Adrenal gland (tissue), 5 donors: ENCODE measurements around the gene SPTBN1.

Source experiments
- POLR2A ChIP-seq, 2 donors: fragments of 450-650 bp; IDR thresholded peaks; one replicate each; pipeline ENCODE4 v1.6.1; 2017; ENCODE audit warnings: antibody characterized with exemption in 2 of 2, mild to moderate bottlenecking in 2 of 2, moderate library complexity in 1 of 2
- TF ChIP-seq, protein P1 (sequence below), 6 experiments: fragments of 450-650 bp in 4 of 6; fragments of 200-600 bp in 2 of 6; sonication (generic) in 1 of 6; IDR thresholded peaks; 1 replicate in 5 of 6; 2 replicates in 1 of 6; pipeline versions ENCODE4 v1.5.1 to v1.8.0; 2016 to 2021; ENCODE audit warnings: antibody characterized with exemption in 6 of 6, mild to moderate bottlenecking in 2 of 6, moderate library complexity in 1 of 6
- donor health status: DM: no; HTN: no; CAD: no.

DNA sequence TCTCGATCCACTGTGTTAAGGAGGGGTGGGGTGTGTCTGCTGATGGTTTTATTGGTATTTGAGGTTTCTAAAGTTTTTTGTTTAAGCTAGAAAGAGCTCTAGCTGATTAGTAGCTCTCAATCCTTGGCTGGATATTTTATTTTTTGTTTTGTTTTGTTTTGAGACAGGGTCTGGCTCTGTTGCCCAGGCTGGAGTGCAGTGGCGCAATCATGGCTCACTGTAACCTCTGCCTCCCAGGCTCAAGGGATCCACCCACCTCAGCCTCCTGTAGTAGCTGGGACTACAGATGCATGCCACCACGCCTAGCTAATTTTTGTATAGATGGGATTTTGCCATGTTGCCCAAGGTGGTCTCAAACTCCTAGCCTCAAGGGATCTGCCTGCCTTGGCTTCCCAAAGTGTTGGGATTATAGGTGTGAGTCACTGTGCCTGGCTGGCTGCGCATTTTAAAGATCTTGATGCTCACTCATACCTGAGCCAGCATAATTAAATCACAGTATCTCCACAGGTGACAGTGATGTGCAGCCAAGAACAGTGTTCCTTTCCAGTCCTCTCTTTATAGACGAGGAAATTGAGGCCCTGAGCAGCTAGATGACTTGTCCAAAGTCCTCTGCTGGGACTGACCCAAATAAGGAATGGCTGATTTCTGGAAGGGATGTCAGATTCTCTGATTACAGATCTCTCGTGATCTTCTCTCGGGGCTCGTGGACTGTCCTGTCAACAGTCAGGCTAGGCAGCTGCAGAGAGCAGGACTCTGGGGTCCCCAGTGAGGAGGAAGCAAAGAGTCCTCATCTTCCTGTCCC, 44.5 kb downstream of the SPTBN1 start:
- TF ChIP-seq, protein P1, sequence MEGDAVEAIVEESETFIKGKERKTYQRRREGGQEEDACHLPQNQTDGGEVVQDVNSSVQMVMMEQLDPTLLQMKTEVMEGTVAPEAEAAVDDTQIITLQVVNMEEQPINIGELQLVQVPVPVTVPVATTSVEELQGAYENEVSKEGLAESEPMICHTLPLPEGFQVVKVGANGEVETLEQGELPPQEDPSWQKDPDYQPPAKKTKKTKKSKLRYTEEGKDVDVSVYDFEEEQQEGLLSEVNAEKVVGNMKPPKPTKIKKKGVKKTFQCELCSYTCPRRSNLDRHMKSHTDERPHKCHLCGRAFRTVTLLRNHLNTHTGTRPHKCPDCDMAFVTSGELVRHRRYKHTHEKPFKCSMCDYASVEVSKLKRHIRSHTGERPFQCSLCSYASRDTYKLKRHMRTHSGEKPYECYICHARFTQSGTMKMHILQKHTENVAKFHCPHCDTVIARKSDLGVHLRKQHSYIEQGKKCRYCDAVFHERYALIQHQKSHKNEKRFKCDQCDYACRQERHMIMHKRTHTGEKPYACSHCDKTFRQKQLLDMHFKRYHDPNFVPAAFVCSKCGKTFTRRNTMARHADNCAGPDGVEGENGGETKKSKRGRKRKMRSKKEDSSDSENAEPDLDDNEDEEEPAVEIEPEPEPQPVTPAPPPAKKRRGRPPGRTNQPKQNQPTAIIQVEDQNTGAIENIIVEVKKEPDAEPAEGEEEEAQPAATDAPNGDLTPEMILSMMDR (IDR thresholded peaks at IDR 0.05) = no peak
- TF ChIP-seq POLR2A (IDR thresholded peaks at IDR 0.05) = no peak
